ENCODE results near the gene STXBP2. TPM values are rescaled to one million over a fixed set of nuclear protein-coding genes. Genes with fewer than 3 reads are reported as not detected.

STXBP2 gene
- total RNA-seq, 1 experiment from 2014 or later = 92.5 TPM

- DNase-seq = no peak
- H3K27ac Mint-ChIP-seq = no peak overlapping the region
Observed at GRCh38 chr19:7642295-7643030, 5.6 kb downstream of the STXBP2 start.

More at GRCh38 chr19:7642295-7643030, 5.6 kb downstream of the STXBP2 start:
- Mint-ChIP-seq H3K9me3 (no peaks in the 10 kb centered on the region; a peak in 1 of 5 replicates), H3K36me3 (ENCODE audit: insufficient read depth in 1 of 3, low read depth in 3 of 3) (peaks cover 9 to 26% (median 17%) of the 10 kb centered on the region in 3 experiments), H3K4me3 (no peak overlapping the region), H3K27me3 (ENCODE audit: low read depth) (no peaks in the 10 kb centered on the region), H3K4me1 (peaks cover 0 to 11% of the 10 kb centered on the region in 2 experiments; a peak in 2 of 4 replicates)
- no peak overlapping the region for H3K14ac ChIP-seq (ENCODE audit: insufficient read depth, low read length)
- no peak overlapping the region for H2BK5ac ChIP-seq (ENCODE audit: insufficient read length, low read length)
- H3K79me1 ChIP-seq (ENCODE audit: insufficient read depth, low read depth, low read length, poor library complexity, severe bottlenecking) = no peaks in the 10 kb centered on the region
- H3K4me1 ChIP-seq (ENCODE audit: insufficient read depth, low read length) = no peaks in the 10 kb centered on the region
- no peaks in the 10 kb centered on the region for H4K20me1 ChIP-seq (ENCODE audit: control insufficient read depth, insufficient read depth, insufficient read length)
- no peak overlapping the region for H2AK5ac ChIP-seq (ENCODE audit: insufficient read length, low read length)
- H3T11ph ChIP-seq (ENCODE audit: low read length) = no peak overlapping the region
- H3K9ac ChIP-seq (ENCODE audit: extremely low read depth, insufficient read length, low read length) = no peak overlapping the region
- no peak overlapping the region for H3K18ac ChIP-seq (ENCODE audit: insufficient read length, low read depth, low read length)
- no peaks in the 10 kb centered on the region for H3K27me3 ChIP-seq (ENCODE audit: insufficient read depth, low read length)
- WGBS (ENCODE audit: extremely low coverage, insufficient read length, low lambda C conversion rate) = no CpG with 5 or more reads among the region's 27 CpGs
- H2BK20ac ChIP-seq (ENCODE audit: low read depth, low read length, poor library complexity, severe bottlenecking) = no peak overlapping the region
- no peak overlapping the region for H3K4me2 ChIP-seq (ENCODE audit: insufficient read depth, insufficient read length, low read length)
- H2BK120ac ChIP-seq (ENCODE audit: low read depth, low read length, poor library complexity, severe bottlenecking) = no peak overlapping the region
- H2AFZ ChIP-seq (ENCODE audit: low read length) = no peak overlapping the region
- no peak overlapping the region for H3K27ac ChIP-seq (ENCODE audit: insufficient read length, low read depth, low read length)
- H4K5ac ChIP-seq (ENCODE audit: insufficient read length, low read depth, low read length) = no peak overlapping the region
- no peak overlapping the region for H3K56ac ChIP-seq (ENCODE audit: insufficient read length, low read depth, low read length)
- no peak overlapping the region for H4K8ac ChIP-seq (replicated peaks; ENCODE audit: insufficient read length, low read depth, low read length)
- TF ChIP-seq CTCF (conservative IDR thresholded peaks at IDR 0.05) = no peak
- no peak overlapping the region for H2BK12ac ChIP-seq (ENCODE audit: insufficient read length, low read depth, low read length)
- no peak overlapping the region for H2BK15ac ChIP-seq (ENCODE audit: low read depth, low read length)
- H3K4ac ChIP-seq (ENCODE audit: low read depth, low read length) = no peak overlapping the region
- H3K23ac ChIP-seq (ENCODE audit: insufficient read length, low read depth, low read length) = no peak overlapping the region
- no peaks in the 10 kb centered on the region for H3K79me2 ChIP-seq (ENCODE audit: insufficient read depth, low read length)
- H4K91ac ChIP-seq (ENCODE audit: insufficient read length, low read depth, low read length) = no peak overlapping the region
- no peaks in the 10 kb centered on the region for H3K23me2 ChIP-seq (ENCODE audit: insufficient read length, low read depth, low read length, poor library complexity, severe bottlenecking)
- H3K9me3 ChIP-seq (ENCODE audit: control insufficient read depth, low read depth, low read length) = no peaks in the 10 kb centered on the region
